Measurements from ENCODE around the gene FUOM.

The FUOM gene

GRCh38 chr10:133346413-133346812, 11.4 kb downstream of the FUOM start:
- no peak for TF ChIP-seq CEBPB (IDR thresholded peaks at IDR 0.05)
- TF ChIP-seq USF1 (IDR thresholded peaks at IDR 0.05): no peak
- TF ChIP-seq CREB1 (IDR thresholded peaks at IDR 0.05; ENCODE audit: low read depth): no peak
- TF ChIP-seq FOXM1 (IDR thresholded peaks at IDR 0.05; ENCODE audit: borderline replicate concordance, low read depth): no peak
- TF ChIP-seq TAF1 (IDR thresholded peaks at IDR 0.05; ENCODE audit: low read depth): no peak
- no peak for TF ChIP-seq EP300 (IDR thresholded peaks at IDR 0.05; ENCODE audit: borderline replicate concordance)
- no peak for TF ChIP-seq RAD21 (IDR thresholded peaks at IDR 0.05; ENCODE audit: low read depth)

- TF ChIP-seq EGR1 (IDR thresholded peaks at IDR 0.05) (no peak), EP300 (IDR thresholded peaks at IDR 0.05; ENCODE audit: borderline replicate concordance) (no peak), CREB1 (IDR thresholded peaks at IDR 0.05; ENCODE audit: low read depth) (no peak), REST (IDR thresholded peaks at IDR 0.05; ENCODE audit: low read depth) (no peak), NFIC (IDR thresholded peaks at IDR 0.05) (no peak), TEAD4 (IDR thresholded peaks at IDR 0.05) (no peak), ZBTB7A (IDR thresholded peaks at IDR 0.05; ENCODE audit: low read depth) (no peak), TAF1 (IDR thresholded peaks at IDR 0.05; ENCODE audit: low read depth) (no peak), RAD21 (IDR thresholded peaks at IDR 0.05; ENCODE audit: low read depth) (no peak), YY1 (IDR thresholded peaks at IDR 0.05; ENCODE audit: low read depth) (no peak)
Measured at GRCh38 chr10:133344236-133344635, 13.6 kb downstream of the FUOM start.

GRCh38 chr10:133343558-133343957, 14.3 kb downstream of the FUOM start:
- TF ChIP-seq NFIC (IDR thresholded peaks at IDR 0.05) (no peak), TAF1 (IDR thresholded peaks at IDR 0.05; ENCODE audit: low read depth) (no peak), TCF12 (IDR thresholded peaks at IDR 0.05; ENCODE audit: low read depth) (no peak), ZBTB7A (IDR thresholded peaks at IDR 0.05; ENCODE audit: low read depth) (no peak), YY1 (IDR thresholded peaks at IDR 0.05; ENCODE audit: low read depth) (no peak), CREB1 (IDR thresholded peaks at IDR 0.05; ENCODE audit: low read depth) (no peak), TEAD4 (IDR thresholded peaks at IDR 0.05) (no peak), RAD21 (IDR thresholded peaks at IDR 0.05; ENCODE audit: low read depth) (no peak), CEBPB (IDR thresholded peaks at IDR 0.05) (no peak), EGR1 (IDR thresholded peaks at IDR 0.05) (no peak), EP300 (IDR thresholded peaks at IDR 0.05; ENCODE audit: borderline replicate concordance) (no peak), MAX (IDR thresholded peaks at IDR 0.05) (no peak), REST (IDR thresholded peaks at IDR 0.05; ENCODE audit: low read depth) (no peak), FOXM1 (IDR thresholded peaks at IDR 0.05; ENCODE audit: borderline replicate concordance, low read depth) (no peak), USF1 (IDR thresholded peaks at IDR 0.05) (no peak)

- no peak for TF ChIP-seq CREB1 (IDR thresholded peaks at IDR 0.05; ENCODE audit: low read depth)
- TF ChIP-seq TEAD4 (IDR thresholded peaks at IDR 0.05): no peak
Measured at GRCh38 chr10:133342942-133343341, 14.9 kb downstream of the FUOM start.

- no peak for TF ChIP-seq CREB1 (IDR thresholded peaks at IDR 0.05; ENCODE audit: low read depth)
- no peak for TF ChIP-seq RAD21 (IDR thresholded peaks at IDR 0.05; ENCODE audit: low read depth)
- no peak for TF ChIP-seq ZBTB7A (IDR thresholded peaks at IDR 0.05; ENCODE audit: low read depth)
- TF ChIP-seq YY1 (IDR thresholded peaks at IDR 0.05; ENCODE audit: low read depth): no peak
- no peak for TF ChIP-seq REST (IDR thresholded peaks at IDR 0.05; ENCODE audit: low read depth)
- TF ChIP-seq EP300 (IDR thresholded peaks at IDR 0.05; ENCODE audit: borderline replicate concordance): no peak
- TF ChIP-seq TCF12 (IDR thresholded peaks at IDR 0.05; ENCODE audit: low read depth): no peak
- no peak for TF ChIP-seq CEBPB (IDR thresholded peaks at IDR 0.05)
- no peak for TF ChIP-seq USF1 (IDR thresholded peaks at IDR 0.05)
- no peak for TF ChIP-seq TAF1 (IDR thresholded peaks at IDR 0.05; ENCODE audit: low read depth)
- no peak for TF ChIP-seq TEAD4 (IDR thresholded peaks at IDR 0.05)
- no peak for TF ChIP-seq MAX (IDR thresholded peaks at IDR 0.05)
- no peak for TF ChIP-seq FOXM1 (IDR thresholded peaks at IDR 0.05; ENCODE audit: borderline replicate concordance, low read depth)
- TF ChIP-seq NFIC (IDR thresholded peaks at IDR 0.05): no peak
- TF ChIP-seq EGR1 (IDR thresholded peaks at IDR 0.05): no peak
Measured at GRCh38 chr10:133341983-133342382, 15.8 kb downstream of the FUOM start.

Measured in Ishikawa (cell line).